GM23338 (cell line): ENCODE data around the gene DIP2C. TPM values are rescaled to one million over a fixed set of nuclear protein-coding genes. Genes with fewer than 3 reads are reported as not detected.
"Not testable (repeated sequence)": the region's sequence is repeated elsewhere in the genome, so short reads cannot be mapped to it uniquely, and the experiment has no call there.

Experiments
- ATAC-seq: fragments of 200-7000 bp; cut with Tn5 transposase; 3 replicates; pipeline ENCODE4 v1.9.1; 2020
- DNase-seq: peaks from one replicate; pipeline ENCODE4 v3.0.0-alpha.2; 2015; ENCODE audit warnings: low spot score
- H2AFZ ChIP-seq: fragments of 200-600 bp; sonication (generic); 2 replicates; pipeline ENCODE4 v1.8.0; 2016; ENCODE audit warnings: antibody characterized with exemption, mild to moderate bottlenecking, moderate library complexity
- H3F3A ChIP-seq: fragments of 200-600 bp; sonication (generic); replicated peaks from 2 replicates; pipeline ENCODE4 v1.8.0; 2017; ENCODE audit warnings: antibody characterized with exemption, mixed run types, low read depth
- H3K27ac ChIP-seq: fragments of 200-600 bp; sonication (generic); 2 replicates; pipeline ENCODE4 v1.6.1; 2016; ENCODE audit warnings: low read depth
- H3K27me3 ChIP-seq: fragments of 200-600 bp; sonication (generic); 2 replicates; pipeline ENCODE4 v1.8.0; 2016; ENCODE audit warnings: mild to moderate bottlenecking, mixed run types, moderate library complexity; ENCODE audit not compliant: insufficient read depth
- H3K36me3 ChIP-seq: fragments of 200-600 bp; sonication (generic); 2 replicates; pipeline ENCODE4 v1.8.0; 2016; ENCODE audit warnings: mild to moderate bottlenecking; ENCODE audit not compliant: insufficient read depth
- H3K4me1 ChIP-seq: fragments of 200-600 bp; sonication (generic); 2 replicates; pipeline ENCODE4 v1.8.0; 2016; ENCODE audit warnings: mild to moderate bottlenecking, moderate library complexity; ENCODE audit not compliant: insufficient read depth
- H3K4me2 ChIP-seq: fragments of 200-600 bp; sonication (generic); 2 replicates; pipeline ENCODE4 v1.7.1; 2017; ENCODE audit warnings: mixed run types
- H3K4me3 ChIP-seq: fragments of 200-600 bp; sonication (generic); 2 replicates; pipeline ENCODE4 v1.6.1; 2016; ENCODE audit warnings: mixed run types
- H3K79me2 ChIP-seq: fragments of 200-600 bp; sonication (generic); replicated peaks from 2 replicates; pipeline ENCODE4 v1.8.0; 2017; ENCODE audit warnings: mild to moderate bottlenecking; ENCODE audit not compliant: insufficient read depth
- H3K9me2 ChIP-seq: fragments of 200-600 bp; sonication (generic); 2 replicates; pipeline ENCODE4 v1.8.0; 2017; ENCODE audit not compliant: insufficient read depth
- H4K20me1 ChIP-seq: fragments of 200-600 bp; sonication (generic); replicated peaks from 2 replicates; pipeline ENCODE4 v1.8.0; 2017; ENCODE audit warnings: mild to moderate bottlenecking; ENCODE audit not compliant: insufficient read depth
- H3K27ac Mint-ChIP-seq: 2 replicates; pipeline ENCODE4 v1.8.0; 2020; ENCODE audit warnings: inconsistent platforms, mild to moderate bottlenecking, moderate library complexity, mixed read lengths
- H3K27me3 Mint-ChIP-seq: 3 replicates; pipeline ENCODE4 v1.8.0; 2022; ENCODE audit warnings: low read depth, mild to moderate bottlenecking, moderate library complexity, mixed read lengths, inconsistent platforms; ENCODE audit not compliant: insufficient read depth, poor library complexity
- H3K36me3 Mint-ChIP-seq: 3 replicates; pipeline ENCODE4 v1.8.0; 2021; ENCODE audit warnings: low read depth, mild to moderate bottlenecking, inconsistent platforms, moderate library complexity, mixed read lengths
- H3K4me1 Mint-ChIP-seq: 3 replicates; pipeline ENCODE4 v1.8.0; 2020; ENCODE audit warnings: mild to moderate bottlenecking, inconsistent platforms, mixed read lengths
- H3K4me3 Mint-ChIP-seq: 3 replicates; pipeline ENCODE4 v1.8.0; 2021; ENCODE audit warnings: moderate library complexity, mild to moderate bottlenecking, inconsistent platforms, mixed read lengths
- H3K9me3 Mint-ChIP-seq: 3 replicates; pipeline ENCODE4 v1.8.0; 2020; ENCODE audit warnings: moderate library complexity, mild to moderate bottlenecking, inconsistent platforms, mixed read lengths
- CREB1 ChIP-seq: fragments of 250-450 bp; sonication (Bioruptor Pico); IDR thresholded peaks from 2 replicates; pipeline ENCODE4 v1.5.0; 2020; ENCODE audit warnings: low read depth, mild to moderate bottlenecking, moderate library complexity
- EZH2 ChIP-seq: fragments of 200-600 bp; sonication (generic); IDR thresholded peaks from one replicate; pipeline ENCODE4 v1.8.0; 2017; ENCODE audit warnings: antibody characterized with exemption, mild to moderate bottlenecking, low read depth; ENCODE audit not compliant: unreplicated experiment
- JUNB ChIP-seq: IDR thresholded peaks from one replicate; pipeline ENCODE4 v1.6.1; 2016; ENCODE audit warnings: antibody characterized with exemption; ENCODE audit not compliant: unreplicated experiment
- NANOG ChIP-seq: IDR thresholded peaks from 2 replicates; pipeline ENCODE4 v1.6.1; 2016; ENCODE audit warnings: antibody characterized with exemption, borderline replicate concordance
- STAT1 ChIP-seq: IDR thresholded peaks from one replicate; pipeline ENCODE4 v1.6.1; 2016; ENCODE audit warnings: antibody characterized with exemption; ENCODE audit not compliant: unreplicated experiment
- ZNF114 ChIP-seq: fragments of 250-450 bp; sonication (Bioruptor Pico); IDR thresholded peaks from 2 replicates; pipeline ENCODE4 v1.5.0; 2020; ENCODE audit warnings: mild to moderate bottlenecking, moderate library complexity
- polyA plus RNA-seq: library from polyadenylated mRNA; unstranded; fragments of >200 nt; fragmentation: Nextera tagmentation; extraction: Ambion mirVana; gene quantifications from 2 replicates; pipeline ENCODE4 v1.2.1, GENCODE V29; 2016
- total RNA-seq: library from RNA; depleted of rRNA; stranded (reverse); fragments of >200 nt; shearing (Covaris generic); gene quantifications from 2 replicates; pipeline ENCODE4 v1.2.3, GENCODE V29; 2014
- TF ChIP-seq, protein P1 (sequence below): fragments of 250-450 bp; sonication (Bioruptor Pico); IDR thresholded peaks from 2 replicates; pipeline ENCODE4 v1.5.0; 2020; ENCODE audit warnings: mild to moderate bottlenecking, moderate library complexity

DIP2C gene
- total and polyA plus RNA-seq, 2 experiments from 2014 or later: 5.1 to 7.7 TPM

DNA sequence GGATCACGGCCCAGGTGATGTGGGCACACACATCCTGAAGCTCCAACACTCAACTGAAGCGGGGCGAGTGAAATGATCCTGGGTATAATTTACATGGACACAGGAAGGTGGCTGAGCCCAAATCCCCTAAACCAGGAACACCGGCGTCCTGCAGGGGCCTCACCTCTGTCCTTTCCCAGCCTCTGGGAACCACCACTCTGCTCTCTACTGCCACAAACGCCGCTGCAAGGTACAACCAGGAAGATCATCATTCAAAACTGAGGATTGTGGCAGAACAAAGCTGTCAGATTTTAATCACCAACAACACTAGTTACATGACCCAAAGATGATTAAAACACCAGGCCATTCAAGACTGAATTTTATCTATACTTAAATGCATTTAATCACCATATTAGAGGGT is 104.0 kb downstream of the DIP2C start (continued):
- TF ChIP-seq, protein P1, sequence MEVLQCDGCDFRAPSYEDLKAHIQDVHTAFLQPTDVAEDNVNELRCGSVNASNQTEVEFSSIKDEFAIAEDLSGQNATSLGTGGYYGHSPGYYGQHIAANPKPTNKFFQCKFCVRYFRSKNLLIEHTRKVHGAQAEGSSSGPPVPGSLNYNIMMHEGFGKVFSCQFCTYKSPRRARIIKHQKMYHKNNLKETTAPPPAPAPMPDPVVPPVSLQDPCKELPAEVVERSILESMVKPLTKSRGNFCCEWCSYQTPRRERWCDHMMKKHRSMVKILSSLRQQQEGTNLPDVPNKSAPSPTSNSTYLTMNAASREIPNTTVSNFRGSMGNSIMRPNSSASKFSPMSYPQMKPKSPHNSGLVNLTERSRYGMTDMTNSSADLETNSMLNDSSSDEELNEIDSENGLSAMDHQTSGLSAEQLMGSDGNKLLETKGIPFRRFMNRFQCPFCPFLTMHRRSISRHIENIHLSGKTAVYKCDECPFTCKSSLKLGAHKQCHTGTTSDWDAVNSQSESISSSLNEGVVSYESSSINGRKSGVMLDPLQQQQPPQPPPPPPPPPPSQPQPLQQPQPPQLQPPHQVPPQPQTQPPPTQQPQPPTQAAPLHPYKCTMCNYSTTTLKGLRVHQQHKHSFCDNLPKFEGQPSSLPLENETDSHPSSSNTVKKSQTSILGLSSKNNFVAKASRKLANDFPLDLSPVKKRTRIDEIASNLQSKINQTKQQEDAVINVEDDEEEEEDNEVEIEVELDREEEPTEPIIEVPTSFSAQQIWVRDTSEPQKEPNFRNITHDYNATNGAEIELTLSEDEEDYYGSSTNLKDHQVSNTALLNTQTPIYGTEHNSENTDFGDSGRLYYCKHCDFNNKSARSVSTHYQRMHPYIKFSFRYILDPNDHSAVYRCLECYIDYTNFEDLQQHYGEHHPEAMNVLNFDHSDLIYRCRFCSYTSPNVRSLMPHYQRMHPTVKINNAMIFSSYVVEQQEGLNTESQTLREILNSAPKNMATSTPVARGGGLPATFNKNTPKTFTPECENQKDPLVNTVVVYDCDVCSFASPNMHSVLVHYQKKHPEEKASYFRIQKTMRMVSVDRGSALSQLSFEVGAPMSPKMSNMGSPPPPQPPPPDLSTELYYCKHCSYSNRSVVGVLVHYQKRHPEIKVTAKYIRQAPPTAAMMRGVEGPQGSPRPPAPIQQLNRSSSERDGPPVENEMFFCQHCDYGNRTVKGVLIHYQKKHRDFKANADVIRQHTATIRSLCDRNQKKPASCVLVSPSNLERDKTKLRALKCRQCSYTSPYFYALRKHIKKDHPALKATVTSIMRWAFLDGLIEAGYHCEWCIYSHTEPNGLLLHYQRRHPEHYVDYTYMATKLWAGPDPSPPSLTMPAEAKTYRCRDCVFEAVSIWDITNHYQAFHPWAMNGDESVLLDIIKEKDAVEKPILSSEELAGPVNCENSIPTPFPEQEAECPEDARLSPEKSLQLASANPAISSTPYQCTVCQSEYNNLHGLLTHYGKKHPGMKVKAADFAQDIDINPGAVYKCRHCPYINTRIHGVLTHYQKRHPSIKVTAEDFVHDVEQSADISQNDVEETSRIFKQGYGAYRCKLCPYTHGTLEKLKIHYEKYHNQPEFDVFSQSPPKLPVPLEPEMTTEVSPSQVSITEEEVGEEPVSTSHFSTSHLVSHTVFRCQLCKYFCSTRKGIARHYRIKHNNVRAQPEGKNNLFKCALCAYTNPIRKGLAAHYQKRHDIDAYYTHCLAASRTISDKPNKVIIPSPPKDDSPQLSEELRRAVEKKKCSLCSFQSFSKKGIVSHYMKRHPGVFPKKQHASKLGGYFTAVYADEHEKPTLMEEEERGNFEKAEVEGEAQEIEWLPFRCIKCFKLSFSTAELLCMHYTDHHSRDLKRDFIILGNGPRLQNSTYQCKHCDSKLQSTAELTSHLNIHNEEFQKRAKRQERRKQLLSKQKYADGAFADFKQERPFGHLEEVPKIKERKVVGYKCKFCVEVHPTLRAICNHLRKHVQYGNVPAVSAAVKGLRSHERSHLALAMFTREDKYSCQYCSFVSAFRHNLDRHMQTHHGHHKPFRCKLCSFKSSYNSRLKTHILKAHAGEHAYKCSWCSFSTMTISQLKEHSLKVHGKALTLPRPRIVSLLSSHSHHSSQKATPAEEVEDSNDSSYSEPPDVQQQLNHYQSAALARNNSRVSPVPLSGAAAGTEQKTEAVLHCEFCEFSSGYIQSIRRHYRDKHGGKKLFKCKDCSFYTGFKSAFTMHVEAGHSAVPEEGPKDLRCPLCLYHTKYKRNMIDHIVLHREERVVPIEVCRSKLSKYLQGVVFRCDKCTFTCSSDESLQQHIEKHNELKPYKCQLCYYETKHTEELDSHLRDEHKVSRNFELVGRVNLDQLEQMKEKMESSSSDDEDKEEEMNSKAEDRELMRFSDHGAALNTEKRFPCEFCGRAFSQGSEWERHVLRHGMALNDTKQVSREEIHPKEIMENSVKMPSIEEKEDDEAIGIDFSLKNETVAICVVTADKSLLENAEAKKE (CRISPR knock-in tag): no peak
- TF ChIP-seq CREB1 (CRISPR knock-in tag): no peak
- no peak for TF ChIP-seq NANOG
- TF ChIP-seq EZH2: no peak
- no peak for TF ChIP-seq STAT1
- no peak for TF ChIP-seq JUNB
- TF ChIP-seq ZNF114 (CRISPR knock-in tag): no peak

DNA sequence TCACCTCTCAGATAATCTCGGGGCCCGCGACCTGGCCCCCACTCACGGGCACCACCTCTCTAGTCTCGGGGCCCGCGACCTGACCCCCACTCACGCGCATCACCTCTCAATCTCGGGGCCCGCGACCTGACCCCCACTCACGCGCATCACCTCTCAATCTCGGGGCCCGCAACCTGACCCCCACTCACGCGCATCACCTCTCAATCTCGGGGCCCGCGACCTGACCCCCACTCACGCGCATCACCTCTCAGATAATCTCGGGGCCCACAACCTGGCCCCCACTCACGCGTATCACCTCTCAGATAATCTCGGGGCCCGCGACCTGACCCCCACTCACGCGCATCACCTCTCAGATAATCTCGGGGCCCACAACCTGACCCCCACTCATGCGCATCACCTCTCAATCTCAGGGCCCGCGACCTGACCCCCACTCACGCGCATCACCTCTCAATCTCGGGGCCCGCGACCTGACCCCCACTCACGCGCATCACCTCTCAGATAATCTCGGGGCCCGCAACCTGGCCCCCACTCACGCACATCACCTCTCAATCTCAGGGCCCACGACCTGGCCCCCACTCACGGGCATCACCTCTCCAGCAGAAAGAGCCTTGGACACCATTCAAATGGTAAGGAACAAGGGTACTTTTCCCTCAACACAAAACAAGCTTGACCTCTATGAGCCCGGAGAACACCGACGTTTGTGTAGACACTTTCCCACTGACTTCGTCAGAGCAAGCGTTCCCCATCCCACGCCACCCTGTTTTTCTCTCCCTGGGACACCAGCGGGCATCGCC is 104.8 kb downstream of the DIP2C start:
- not testable (repeated sequence) for H3K36me3 Mint-ChIP-seq, ATAC-seq, H3K9me2 ChIP-seq, H3K27ac ChIP-seq, H3K27ac Mint-ChIP-seq, DNase-seq, H3K4me3 ChIP-seq, H3K4me2 ChIP-seq, H3K4me3 Mint-ChIP-seq, H3K9me3 Mint-ChIP-seq, H3K36me3 ChIP-seq, H3K4me1 ChIP-seq, H3K27me3 ChIP-seq, H3K27me3 Mint-ChIP-seq, H4K20me1 ChIP-seq, H2AFZ ChIP-seq
- Histone ChIP-seq H3K79me2 (peaks cover 29% of the 10 kb centered on the region), H3F3A (peaks cover 11% of the 10 kb centered on the region)
- H3K4me1 Mint-ChIP-seq: peaks cover 12% of the 10 kb centered on the region
